Hematopoietic multipotent progenitor cell treated with erythropoietin and hydrocortisone succinate and interleukin-3 and kit ligand, for 4 days (in vitro differentiated cells): ENCODE measurements around the gene RASSF1.
A peak's percentile ranks its signal among the peaks of the same experiment; 100 is the strongest.
"Not testable (repeated sequence)": the region's sequence is repeated elsewhere in the genome, so short reads cannot be mapped to it uniquely, and the experiment has no call there.

Experiments
- DNase-seq: peaks from one replicate; pipeline ENCODE4 v3.0.0-alpha.2; 2015

RASSF1 gene

DNA sequence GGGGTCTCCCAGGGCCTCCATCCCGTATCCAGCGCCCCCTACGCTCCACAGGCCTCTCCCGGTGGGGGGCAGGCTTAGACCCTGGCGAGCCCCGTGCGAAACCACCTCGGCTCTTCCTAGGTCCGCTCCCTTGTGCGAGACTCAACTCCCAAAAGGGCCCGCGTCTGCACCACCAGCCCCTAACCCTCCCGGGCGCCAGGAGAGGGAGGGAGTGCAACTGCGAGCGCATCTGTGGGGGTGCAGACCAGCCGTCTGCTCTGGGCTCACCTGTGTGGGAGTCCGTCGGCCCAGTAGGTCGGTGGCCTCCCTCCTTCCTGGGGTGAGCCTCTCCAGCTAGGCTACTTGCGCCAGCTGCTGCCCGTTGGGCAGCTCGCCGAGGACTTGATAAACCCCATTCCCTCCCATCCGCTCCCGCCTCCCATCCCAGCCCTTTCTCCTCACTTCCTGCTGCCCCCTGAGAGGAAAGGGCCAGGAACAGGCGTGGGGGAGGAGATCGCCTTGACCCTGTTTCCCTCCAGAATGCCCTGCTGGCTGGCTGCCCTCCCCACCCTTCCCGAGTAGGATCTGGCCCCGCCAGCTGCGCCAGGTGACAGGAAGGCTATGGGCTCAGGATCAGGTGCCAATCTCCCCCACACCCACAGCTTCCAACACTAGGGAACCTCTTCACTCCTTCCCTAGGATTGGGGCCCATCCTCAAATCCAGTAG lies 18.1 kb downstream of the RASSF1 start, which contains the start of gene HYAL2:
Gene HYAL2, minus strand, starts transcription at position 360 of the 706 bp plus-strand sequence. CDS start 2,256 bp downstream, outside the sequence.
- no peak for DNase-seq

DNA sequence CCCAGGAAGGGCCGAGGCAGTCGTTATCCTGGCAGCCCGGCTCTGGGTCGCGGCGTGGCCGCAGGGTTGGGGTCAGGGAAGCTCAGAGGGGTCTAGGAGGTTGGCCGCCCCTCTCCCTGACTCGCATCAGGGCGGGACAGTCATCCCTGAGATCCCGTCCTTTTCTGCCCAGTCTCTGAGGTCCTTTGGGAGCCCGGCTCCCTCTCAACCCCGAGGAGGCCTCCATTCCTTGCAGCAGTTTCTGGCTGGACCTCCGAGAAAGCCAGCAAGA lies 18.6 kb downstream of the RASSF1 start:
- DNase-seq = no peak

- peak; percentile 95 for DNase-seq
These were observed 19.1 kb downstream of the RASSF1 start for GRCh38 chr3:50321336-50322114.

DNA sequence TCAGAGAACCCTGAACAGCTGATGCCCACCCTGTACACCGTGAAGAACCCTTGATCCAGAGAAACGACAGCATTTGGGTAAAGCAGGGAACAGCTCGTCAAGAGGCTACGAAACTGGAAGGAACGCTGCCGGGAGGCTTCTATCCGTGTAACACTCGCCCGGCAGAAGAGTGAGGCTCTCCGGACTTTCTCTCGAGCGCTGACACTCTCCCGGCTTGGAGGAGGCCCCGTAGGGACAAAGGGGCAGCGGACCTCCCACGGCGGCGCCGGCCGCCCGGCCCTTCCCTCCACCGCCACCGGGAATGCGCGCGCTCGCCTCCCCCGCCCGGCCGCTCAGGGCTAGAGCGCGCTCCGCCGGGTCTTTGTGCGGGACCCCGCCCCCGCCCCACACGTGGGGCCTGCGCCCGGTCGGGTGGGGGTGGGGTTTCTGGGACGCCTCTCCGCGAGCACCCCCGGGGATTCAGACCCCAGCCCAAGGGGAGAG lies 19.7 kb downstream of the RASSF1 start:
- peak; percentile 80 for DNase-seq

DNA sequence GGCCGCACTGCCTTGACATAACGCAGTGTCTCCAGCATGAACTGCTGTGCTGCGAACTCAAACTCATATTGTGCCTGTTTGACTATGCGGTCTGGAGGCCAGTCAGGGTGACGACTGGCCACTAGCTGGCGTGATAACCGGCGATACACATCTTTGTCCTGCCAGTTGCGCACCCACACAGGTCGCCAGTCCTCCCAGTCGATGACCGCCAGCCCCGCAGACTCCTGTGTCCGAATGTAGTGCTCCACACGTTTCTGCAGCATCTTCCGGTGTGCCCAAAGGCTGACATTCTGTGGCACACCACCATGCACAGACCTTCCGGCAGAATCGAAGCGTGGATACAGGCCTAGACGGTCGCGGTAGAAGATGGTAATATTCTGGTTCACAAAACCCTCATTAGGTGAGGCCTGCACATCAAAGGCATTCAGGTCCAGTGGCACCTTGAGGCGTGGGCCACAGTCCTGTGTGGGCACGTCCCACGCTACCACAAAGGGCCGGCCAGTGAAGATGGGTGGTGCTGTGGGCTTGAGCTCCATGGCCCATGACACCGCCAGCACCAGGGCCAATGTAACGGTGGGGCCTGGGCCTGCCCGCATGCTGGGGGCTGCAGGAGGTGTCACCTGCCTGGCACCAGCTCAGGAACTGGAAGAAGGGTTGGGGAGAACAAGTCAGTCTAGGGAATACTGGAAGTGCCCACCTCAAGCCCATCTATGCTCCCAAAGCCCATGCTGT lies 20.6 kb downstream of the RASSF1 start:
- DNase-seq = no peak

DNA sequence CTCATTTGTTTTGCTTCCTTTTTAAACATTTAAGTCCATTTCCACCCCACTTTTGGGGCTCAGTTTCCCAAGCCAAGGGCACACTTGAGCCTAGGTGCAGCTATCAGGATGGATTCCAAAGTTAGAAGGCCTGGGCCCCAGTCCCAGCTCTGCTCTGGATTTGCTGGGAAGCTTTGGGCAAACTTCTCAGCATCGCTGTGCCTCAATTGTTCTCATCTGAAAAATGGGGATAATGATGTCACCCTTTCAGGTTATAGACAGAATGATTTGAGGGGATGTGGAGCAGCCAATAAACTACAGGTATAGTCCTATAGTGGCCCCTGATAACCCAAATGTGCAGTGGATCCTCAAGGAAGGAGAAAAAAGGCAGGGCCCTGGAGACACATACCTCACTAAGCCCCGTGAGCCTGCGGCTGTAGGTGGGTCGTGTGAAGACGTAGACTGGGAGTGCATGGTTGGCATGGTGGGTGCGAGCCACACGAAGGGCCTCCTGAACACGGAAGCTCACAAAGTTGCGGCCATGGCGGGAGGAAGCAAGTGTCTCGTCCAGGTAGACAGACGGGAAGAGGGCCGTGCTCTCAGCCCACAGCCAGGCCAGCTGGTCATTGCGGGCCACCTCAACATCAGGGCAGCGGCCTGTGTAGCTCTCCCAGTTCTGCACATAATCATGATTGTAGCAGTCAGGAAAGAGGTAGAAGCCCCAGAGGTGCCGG lies 21.3 kb downstream of the RASSF1 start:
- DNase-seq = no peak

DNA sequence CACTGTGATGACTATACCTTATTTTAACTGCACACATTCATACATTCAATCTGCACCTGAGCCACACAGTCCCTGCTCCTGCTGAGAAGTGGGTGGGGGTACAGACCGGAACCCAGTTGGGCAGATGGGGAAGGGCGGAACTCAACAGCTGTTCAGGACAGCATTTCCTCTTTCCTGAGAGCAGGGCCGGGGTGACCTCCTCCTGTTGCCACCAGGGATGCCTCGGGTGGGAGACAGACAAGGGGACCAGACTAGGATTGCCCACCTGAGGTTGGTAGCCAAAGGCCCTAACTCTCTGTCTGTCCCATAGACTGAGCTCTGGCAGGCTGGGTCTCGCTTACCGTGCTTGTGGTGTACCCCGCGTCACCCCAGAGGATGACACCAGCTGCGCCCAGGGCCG lies 22.0 kb downstream of the RASSF1 start:
- DNase-seq = no peak

DNA sequence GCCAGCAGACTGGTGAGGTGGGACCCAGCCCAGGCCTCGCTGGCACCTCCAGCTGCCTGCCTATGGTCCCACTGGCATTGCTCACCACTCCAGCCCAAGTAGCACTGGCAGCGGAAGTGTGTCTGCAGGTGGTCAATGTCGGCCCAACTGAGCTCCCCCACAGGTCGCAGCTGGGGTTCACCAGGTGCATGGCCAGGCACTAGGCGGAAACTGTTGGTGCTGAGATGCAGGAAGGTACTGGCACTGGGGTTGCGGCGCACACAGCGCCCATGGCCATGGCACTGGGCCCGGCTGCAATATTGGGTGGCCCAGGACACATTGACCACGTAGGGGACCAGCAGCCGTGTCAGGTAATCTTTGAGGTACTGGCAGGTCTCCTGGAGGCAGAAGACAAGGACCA lies 22.5 kb downstream of the RASSF1 start:
- no peak for DNase-seq

DNA sequence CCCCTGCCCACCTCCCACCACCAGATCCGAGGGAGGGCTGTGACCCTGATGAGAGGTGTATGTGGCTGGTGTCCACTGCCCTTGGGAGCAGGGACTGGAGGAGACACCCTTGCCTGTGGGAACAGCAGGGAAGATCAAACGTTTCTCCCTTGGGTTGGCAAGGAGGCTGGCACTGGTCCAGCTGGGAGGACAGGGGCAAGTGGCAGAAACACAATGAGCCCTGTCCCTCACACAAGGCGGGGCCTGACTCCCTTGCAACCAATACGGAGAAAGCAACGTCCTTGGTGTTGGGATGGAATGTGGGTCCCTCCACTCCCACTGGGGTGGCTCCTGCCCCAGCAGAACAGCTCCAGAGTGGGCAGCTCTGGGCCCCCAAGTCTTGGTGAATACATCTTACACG lies 23.3 kb downstream of the RASSF1 start:
- no peak for DNase-seq

DNA sequence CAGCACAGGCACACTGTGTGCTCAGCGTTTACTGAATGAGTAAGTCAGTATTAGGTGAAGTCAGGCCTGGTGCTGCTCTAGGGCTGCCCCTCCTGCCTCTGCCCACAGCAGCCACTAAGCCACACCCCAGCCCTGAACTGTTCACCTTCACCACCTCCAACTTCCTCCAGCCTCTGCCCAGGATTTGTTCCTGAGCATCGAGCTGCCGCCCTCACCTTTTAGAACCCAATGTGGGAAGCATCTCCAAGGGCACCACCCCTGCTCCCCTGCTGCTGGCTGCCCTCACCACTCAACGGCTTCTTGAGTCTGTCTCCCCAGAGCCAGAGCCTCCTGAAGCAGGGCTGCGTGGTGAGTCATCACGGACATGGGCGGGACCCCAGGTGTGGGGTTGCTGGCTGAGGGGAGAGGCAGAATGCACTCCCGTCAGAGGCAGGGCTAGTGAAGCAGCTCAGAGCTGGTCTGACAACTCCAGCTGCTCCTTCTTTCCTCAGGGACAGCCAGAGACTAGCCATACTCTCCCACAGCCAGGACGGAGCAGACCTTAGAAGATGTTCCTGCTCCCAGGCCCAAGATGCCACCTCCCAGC lies 23.9 kb downstream of the RASSF1 start:
- DNase-seq = no peak

DNA sequence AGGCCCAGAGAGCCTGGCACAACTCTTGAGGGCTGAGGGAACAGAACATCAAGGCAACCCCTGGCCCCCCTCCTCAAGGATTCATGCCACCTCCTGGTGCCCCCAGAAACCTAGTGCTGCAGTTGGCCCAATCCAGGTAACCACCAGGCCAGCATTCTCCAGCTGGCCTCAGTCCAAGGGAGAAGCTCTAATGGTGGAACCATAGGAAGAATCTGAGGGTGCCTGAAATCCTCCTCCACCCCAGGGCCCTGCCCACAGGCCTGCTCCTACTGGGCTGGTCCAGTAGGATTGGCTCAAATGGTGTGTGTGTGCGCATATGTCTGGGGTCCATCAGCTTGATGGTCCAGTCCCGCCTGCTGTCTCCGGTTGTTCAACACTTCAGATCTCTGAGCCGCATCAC lies 25.8 kb downstream of the RASSF1 start:
- DNase-seq = no peak

DNA sequence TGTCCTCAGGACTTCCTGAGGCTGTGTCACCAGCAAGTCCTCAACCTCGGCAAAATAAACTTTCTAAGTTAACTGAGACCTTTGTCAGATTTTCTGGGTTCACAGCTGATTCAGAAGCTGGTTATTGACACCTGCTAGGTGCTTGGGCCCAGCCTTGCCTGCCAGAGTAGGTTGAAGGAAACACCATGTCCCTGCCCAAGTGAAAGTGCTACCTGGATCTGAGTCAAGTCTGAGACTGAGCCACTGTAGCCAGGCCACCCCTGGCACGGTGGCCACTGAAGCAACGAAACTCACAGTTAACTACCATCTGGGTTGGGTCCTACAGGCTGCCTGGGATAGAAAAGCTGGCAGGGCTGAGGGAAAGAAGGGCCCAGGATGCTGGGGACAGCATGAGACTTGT lies 26.3 kb downstream of the RASSF1 start:
- DNase-seq = no peak

GRCh38 chr3:50312041-50312440 lies 28.6 kb downstream of the RASSF1 start:
- not testable (repeated sequence) for DNase-seq

DNA sequence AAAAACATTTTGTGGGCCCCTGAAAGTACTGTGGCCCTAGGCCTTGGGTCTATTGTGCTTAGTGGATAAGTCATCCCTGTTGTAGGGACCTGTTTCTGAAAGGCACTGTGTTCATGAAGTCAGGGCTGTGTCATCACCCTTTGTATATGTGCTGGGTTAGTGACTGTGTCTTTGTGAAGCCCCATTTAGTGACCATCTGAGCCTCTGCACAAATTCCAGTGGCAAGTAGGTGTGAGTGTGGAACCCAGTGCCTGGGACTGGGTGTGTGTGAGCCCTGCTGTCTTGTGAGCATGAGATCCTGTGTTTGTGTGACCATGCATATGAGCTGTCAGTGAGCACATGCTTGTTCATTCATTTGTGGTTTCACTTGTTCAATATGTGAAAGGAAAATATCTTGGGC lies 36.0 kb downstream of the RASSF1 start:
- no peak for DNase-seq

GRCh38 chr3:50303013-50303815 lies 37.4 kb downstream of the RASSF1 start, which contains the start of gene HYAL1:
TSS of gene HYAL1 (minus strand) at chr3:50303574. CDS start at chr3:50302956, 618 bp downstream.
- DNase-seq = peak; percentile 63

DNA sequence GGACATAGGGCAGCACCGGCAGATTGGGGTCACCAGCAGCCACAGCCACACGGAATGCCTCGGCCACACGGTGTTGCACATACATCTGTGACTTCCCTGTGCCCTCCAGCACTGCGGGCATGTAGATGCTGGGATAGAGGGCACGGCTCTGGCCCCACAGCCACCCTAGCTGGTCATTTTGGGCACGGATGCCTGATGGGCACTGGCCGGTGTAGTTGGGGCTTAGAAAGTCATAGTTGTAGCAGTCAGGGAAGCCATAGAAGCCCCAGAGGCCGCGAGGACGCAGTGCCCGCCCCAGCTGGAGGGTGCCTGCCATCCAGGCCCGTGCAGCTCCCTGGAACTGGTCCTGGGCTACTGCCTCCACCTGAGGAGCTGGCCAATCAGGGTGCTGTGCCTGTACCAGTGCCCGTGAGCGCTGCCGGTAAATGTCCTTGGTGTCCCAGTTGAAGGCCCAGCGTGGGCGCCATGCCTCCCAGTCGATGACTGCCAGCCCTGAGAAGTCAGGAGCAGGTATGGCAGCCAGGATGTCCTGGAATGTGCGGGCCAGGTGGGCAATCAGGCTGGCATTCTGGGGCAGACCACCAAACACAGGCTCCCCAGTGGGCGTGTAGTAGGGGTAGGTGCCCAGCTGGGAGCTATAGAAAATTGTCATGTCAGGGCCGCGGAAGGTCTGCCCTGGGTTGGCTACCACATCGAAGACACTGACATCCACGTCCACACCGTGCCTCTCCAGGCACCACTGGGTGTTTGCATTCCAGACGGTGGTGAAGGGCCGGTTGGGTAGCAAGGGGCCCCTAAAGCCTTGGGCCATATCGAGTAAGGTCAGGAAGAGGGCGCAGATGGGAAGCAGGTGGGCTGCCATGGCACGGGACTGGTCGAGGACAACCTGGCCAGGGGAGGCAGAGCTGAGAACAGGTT lies 38.3 kb downstream of the RASSF1 start:
- no peak for DNase-seq

DNA sequence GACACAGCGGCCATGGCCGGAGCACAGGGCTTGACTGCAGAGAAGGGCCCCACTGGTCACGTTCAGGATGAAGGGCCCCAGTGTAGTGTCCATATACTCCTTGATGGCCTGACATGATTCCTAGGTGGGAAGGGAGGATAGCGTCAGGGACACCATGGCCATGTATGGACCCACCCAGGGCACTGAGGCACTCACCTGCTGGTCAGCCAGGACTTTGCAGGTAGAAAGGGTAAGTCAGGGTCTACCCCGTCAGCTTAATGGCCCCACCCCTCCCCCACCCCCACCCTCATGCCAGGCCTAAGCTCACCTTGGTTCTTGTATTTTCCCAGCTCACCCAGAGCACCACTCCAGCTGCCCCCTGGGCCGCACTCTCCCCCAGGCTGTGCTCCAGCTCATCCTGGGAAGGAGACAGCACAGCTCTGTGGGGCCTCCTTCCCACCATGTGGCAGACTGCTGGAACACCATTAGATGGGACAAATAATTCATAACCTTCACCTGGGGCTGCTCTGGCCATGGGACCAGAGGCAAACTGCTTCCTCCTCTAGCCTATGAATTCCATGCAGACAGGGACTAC lies 39.9 kb downstream of the RASSF1 start:
- DNase-seq = no peak

GRCh38 chr3:50299929-50300680 lies 40.5 kb downstream of the RASSF1 start:
- DNase-seq = peak; percentile 86

DNA sequence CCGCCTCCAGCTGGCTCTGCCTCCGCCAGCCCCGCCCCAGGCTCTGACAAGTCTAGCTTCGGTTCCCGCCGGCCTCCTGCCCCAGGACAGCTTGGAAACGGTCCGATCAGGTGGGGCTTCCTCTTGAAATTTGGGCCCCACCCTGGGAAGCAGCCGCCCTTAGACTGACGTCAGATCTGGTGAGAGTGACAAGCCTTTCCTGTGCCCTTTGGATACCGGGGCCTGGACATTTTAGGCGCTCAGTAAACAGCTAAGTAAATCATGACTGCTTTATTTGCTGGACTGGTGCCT lies 41.1 kb downstream of the RASSF1 start:
- DNase-seq = no peak
